Endothelial cell (in vitro differentiated cells): ENCODE measurements around the gene HUWE1. TPM values are rescaled to one million over a fixed set of nuclear protein-coding genes. Genes with fewer than 3 reads are reported as not detected.

Source experiments
- DNase-seq: peaks from one replicate; pipeline ENCODE4 v3.0.0; 2021; ENCODE audit warnings: low spot score
- H3K27ac Mint-ChIP-seq: one replicate; pipeline ENCODE4 v1.8.0; 2021; ENCODE audit warnings: mixed read lengths, inconsistent platforms; ENCODE audit not compliant: unreplicated experiment
- H3K27me3 Mint-ChIP-seq: one replicate; pipeline ENCODE4 v1.8.0; 2021; ENCODE audit warnings: mild to moderate bottlenecking, moderate library complexity, mixed read lengths, inconsistent platforms; ENCODE audit not compliant: unreplicated experiment
- H3K36me3 Mint-ChIP-seq: one replicate; pipeline ENCODE4 v1.8.0; 2021; ENCODE audit warnings: mild to moderate bottlenecking, low read depth, mixed read lengths, inconsistent platforms; ENCODE audit not compliant: unreplicated experiment
- H3K4me1 Mint-ChIP-seq: one replicate; pipeline ENCODE4 v1.8.0; 2021; ENCODE audit warnings: mild to moderate bottlenecking, mixed read lengths, inconsistent platforms; ENCODE audit not compliant: unreplicated experiment
- H3K4me3 Mint-ChIP-seq: one replicate; pipeline ENCODE4 v1.8.0; 2021; ENCODE audit warnings: mild to moderate bottlenecking, mixed read lengths, inconsistent platforms; ENCODE audit not compliant: unreplicated experiment
- H3K9me3 Mint-ChIP-seq: one replicate; pipeline ENCODE4 v1.8.0; 2021; ENCODE audit warnings: mixed read lengths, inconsistent platforms; ENCODE audit not compliant: unreplicated experiment
- total RNA-seq: library from RNA; stranded (reverse); fragmentation: NEBNext Ultra II Directional; extraction: Animal tissue kit (Norgen Biotek cat#: 25700); gene quantifications from one replicate; pipeline ENCODE4 v1.2.1, GENCODE V29; 2021; ENCODE audit not compliant: unreplicated experiment
- TF ChIP-seq, protein P1 (sequence below): fragments of 200-600 bp; sonication (generic); IDR thresholded peaks from one replicate; pipeline ENCODE4 v1.5.0; 2021; ENCODE audit warnings: antibody characterized with exemption; ENCODE audit not compliant: unreplicated experiment

The HUWE1 gene
- total RNA-seq, 1 donor from 2014 or later, result 270 TPM

DNA sequence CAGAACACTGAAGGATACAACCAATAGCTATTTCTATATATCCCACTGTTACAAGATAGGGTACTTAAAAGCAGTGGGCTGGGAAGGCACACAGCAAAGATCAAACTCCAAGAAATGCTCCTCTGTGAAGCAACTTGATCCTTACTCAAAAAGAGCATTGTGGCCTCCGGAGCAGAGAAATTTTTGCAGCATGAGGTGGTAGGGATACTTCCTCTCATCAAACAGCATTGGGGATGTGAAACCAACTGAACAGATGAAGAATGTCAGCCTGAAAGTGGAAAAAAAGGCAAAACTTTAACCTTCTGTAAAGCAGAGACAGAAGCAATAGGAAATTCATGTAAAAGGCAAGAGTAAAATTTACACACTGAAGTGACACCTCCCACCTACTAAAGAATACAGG, 92.2 kb downstream of the HUWE1 start:
- no peak for DNase-seq
- no peak overlapping the region for H3K4me3 Mint-ChIP-seq
- H3K36me3 Mint-ChIP-seq, result peaks cover 24% of the 10 kb centered on the region
- H3K9me3 Mint-ChIP-seq, result no peaks in the 10 kb centered on the region
- no peaks in the 10 kb centered on the region for H3K27me3 Mint-ChIP-seq
- peaks cover 9% of the 10 kb centered on the region for H3K4me1 Mint-ChIP-seq
- TF ChIP-seq, protein P1, sequence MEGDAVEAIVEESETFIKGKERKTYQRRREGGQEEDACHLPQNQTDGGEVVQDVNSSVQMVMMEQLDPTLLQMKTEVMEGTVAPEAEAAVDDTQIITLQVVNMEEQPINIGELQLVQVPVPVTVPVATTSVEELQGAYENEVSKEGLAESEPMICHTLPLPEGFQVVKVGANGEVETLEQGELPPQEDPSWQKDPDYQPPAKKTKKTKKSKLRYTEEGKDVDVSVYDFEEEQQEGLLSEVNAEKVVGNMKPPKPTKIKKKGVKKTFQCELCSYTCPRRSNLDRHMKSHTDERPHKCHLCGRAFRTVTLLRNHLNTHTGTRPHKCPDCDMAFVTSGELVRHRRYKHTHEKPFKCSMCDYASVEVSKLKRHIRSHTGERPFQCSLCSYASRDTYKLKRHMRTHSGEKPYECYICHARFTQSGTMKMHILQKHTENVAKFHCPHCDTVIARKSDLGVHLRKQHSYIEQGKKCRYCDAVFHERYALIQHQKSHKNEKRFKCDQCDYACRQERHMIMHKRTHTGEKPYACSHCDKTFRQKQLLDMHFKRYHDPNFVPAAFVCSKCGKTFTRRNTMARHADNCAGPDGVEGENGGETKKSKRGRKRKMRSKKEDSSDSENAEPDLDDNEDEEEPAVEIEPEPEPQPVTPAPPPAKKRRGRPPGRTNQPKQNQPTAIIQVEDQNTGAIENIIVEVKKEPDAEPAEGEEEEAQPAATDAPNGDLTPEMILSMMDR, result no peak
- H3K27ac Mint-ChIP-seq, result no peak overlapping the region

DNA sequence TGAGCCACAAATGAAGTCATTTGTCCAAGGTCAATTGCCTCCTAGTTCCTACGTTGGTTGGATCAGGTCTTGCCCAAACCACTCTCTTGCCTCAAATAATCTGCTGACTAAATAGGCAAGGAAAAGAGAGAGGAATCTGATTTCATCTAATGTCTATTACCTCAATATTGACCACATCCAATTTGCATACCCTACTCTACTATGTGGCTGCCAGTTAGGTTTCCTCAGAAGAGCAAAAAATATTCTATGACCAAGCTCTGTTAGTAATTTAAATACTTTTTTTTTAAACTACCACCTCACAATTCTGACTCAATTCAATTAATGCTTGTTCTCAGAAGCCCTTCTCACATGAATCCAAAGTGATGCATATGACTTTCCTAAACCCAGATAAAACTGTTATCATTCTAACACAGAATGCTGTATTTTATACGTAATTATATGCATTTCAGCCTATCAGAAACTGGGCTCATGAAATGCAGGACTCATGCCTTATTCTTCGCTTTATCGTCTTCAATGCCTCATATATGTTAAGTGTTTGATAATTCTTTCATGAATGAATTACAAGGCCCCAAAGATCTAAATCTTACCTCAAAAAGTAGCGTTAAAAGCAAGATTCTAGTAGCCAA, 98.6 kb downstream of the HUWE1 start:
- H3K27me3 Mint-ChIP-seq, result no peaks in the 10 kb centered on the region
- TF ChIP-seq, protein P1, result no peak
- no peak overlapping the region for H3K27ac Mint-ChIP-seq
- no peak for DNase-seq
- H3K4me1 Mint-ChIP-seq, result peaks cover 10% of the 10 kb centered on the region
- no peaks in the 10 kb centered on the region for H3K9me3 Mint-ChIP-seq
- peaks cover 48% of the 10 kb centered on the region for H3K36me3 Mint-ChIP-seq
- H3K4me3 Mint-ChIP-seq, result no peak overlapping the region

DNA sequence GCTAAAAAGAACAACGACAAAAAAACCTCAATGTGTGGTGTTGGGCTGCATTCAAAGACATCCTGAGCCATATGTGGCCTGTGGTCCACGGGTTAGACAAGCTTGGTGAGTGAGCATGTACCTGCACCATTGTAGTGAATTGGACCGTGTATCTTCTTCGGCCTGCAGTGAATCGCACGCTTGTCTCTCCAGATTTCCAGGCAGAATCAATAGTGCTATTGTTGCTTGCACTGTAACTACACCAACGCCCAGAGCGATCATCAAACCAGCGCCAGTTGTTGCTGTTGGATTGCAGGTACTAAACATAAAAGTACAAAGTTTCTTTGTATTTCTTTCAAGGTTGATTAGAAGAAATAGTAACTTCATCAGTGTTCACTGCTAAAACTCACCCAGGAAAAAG, 101.6 kb downstream of the HUWE1 start:
- no peaks in the 10 kb centered on the region for H3K9me3 Mint-ChIP-seq
- no peak for DNase-seq
- H3K4me1 Mint-ChIP-seq, result peaks cover 6% of the 10 kb centered on the region
- no peak overlapping the region for H3K27ac Mint-ChIP-seq
- H3K36me3 Mint-ChIP-seq, result peaks cover 57% of the 10 kb centered on the region
- TF ChIP-seq, protein P1, result no peak
- H3K4me3 Mint-ChIP-seq, result no peak overlapping the region
- no peaks in the 10 kb centered on the region for H3K27me3 Mint-ChIP-seq

DNA sequence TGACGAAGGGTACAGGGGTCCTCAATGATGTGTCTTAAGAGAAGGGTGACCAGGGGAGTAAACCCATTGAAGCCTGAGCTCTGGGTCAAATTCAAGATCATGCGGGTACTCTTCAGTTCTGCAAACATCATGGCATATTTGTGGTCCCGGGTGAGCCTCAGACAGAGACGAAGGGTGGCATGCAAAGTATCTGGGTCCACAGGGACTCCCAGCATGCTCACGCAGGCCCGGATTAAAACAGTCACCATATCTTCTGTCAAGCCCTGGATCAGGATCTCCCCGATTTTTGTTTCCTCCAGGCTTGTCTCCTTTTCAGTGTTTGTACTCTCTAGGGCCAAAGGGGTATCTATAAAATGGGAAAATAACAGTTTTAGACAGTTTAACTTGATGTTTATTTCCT, 102.9 kb downstream of the HUWE1 start:
- peaks cover 44% of the 10 kb centered on the region for H3K36me3 Mint-ChIP-seq
- H3K27me3 Mint-ChIP-seq, result no peaks in the 10 kb centered on the region
- no peaks in the 10 kb centered on the region for H3K9me3 Mint-ChIP-seq

More for the DNA sequence above, 102.9 kb downstream of the HUWE1 start:
- no peak overlapping the region for H3K27ac Mint-ChIP-seq
- H3K4me3 Mint-ChIP-seq, result no peak overlapping the region
- H3K4me1 Mint-ChIP-seq, result no peaks in the 10 kb centered on the region
- TF ChIP-seq, protein P1, result no peak
- no peak for DNase-seq
